ENCODE data around the gene IDE. TPM values are rescaled to one million over a fixed set of nuclear protein-coding genes. Genes with fewer than 3 reads are reported as not detected.

The IDE gene
- total RNA-seq, 2 donors from 2014 or later = 39.0 to 44.8 TPM

DNA sequence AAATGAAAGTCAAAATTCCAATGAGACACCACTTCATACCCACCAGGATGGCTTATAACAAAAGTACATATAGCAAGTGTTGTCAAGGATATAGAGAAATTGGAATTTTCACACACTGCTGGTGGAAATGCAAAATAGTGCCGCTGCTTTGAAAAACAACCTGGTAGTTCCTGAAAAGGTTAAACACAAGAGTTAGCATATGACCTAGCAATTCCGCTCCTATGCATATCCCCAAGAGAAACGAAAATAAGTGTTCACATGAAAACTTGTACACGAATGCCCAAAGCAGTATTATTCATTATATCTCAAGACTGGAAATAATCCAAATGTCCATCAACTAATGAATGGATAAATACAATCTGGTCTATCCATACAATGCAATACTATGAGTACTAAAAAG lies 14.8 kb downstream of the IDE start:
- Histone ChIP-seq H3K4me1 (no peaks in the 10 kb centered on the region), H3K4me3 (no peak overlapping the region), H3K27ac (no peak overlapping the region), H3K36me3 (no peaks in the 10 kb centered on the region), H3K9me3 (no peaks in the 10 kb centered on the region), H3K27me3 (no peaks in the 10 kb centered on the region), H3K9ac (ENCODE audit: low read depth in 2 of 2, low read length in 2 of 2) (no peak overlapping the region)
- no peak for DNase-seq
- TF ChIP-seq, protein P1, sequence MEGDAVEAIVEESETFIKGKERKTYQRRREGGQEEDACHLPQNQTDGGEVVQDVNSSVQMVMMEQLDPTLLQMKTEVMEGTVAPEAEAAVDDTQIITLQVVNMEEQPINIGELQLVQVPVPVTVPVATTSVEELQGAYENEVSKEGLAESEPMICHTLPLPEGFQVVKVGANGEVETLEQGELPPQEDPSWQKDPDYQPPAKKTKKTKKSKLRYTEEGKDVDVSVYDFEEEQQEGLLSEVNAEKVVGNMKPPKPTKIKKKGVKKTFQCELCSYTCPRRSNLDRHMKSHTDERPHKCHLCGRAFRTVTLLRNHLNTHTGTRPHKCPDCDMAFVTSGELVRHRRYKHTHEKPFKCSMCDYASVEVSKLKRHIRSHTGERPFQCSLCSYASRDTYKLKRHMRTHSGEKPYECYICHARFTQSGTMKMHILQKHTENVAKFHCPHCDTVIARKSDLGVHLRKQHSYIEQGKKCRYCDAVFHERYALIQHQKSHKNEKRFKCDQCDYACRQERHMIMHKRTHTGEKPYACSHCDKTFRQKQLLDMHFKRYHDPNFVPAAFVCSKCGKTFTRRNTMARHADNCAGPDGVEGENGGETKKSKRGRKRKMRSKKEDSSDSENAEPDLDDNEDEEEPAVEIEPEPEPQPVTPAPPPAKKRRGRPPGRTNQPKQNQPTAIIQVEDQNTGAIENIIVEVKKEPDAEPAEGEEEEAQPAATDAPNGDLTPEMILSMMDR (IDR thresholded peaks at IDR 0.05) = no peak
- intact Hi-C loops (cut with DNase I) = no loop called here

DNA sequence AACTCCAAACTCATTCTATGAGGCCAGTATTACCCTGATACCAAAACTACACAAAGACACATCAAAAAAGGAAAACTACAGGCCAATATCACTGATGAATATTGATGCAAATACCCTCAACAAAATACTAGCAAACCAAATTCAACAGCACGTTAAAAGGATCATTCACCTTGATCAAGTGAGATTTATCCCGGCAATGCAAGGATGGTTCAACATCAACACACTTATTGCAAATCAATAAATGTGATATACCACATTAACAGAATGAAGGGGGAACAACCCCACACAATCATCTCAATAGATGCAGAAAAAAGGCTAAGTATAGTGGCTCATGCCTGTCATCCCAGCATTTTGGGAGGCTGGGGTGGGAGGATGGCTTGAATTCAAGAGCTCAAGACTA lies 19.9 kb downstream of the IDE start:
- no peaks in the 10 kb centered on the region for H3K27me3 ChIP-seq
- no peaks in the 10 kb centered on the region for H3K9me3 ChIP-seq
- no peak overlapping the region for H3K9ac ChIP-seq (ENCODE audit: low read depth in 2 of 2, low read length in 2 of 2)
- no peak overlapping the region for H3K4me3 ChIP-seq
- H3K4me1 ChIP-seq = no peaks in the 10 kb centered on the region
- intact Hi-C loops (cut with DNase I) = no loop called here
- H3K36me3 ChIP-seq = no peaks in the 10 kb centered on the region
- H3K27ac ChIP-seq = no peak overlapping the region
- TF ChIP-seq, protein P1 (IDR thresholded peaks at IDR 0.05) = no peak
- DNase-seq = no peak

DNA sequence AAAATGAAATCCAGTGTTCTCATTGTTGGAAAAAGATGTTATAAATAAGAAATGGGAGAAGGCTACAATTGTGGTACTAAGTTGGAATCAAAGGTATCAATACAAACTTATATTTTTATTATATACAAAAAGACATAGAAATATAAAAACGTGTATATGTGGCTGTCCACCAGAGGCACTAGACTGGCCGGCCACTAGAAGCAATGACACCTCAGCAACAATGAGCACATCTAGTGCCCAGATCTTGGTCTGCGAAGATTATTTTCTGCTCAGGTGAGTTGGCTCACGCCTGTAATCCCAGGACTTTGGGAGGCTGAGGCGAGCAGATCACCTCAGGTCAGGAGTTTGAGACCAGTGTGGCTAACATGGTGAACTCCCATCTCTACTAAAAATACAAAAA lies 21.6 kb downstream of the IDE start:
- H3K27me3 ChIP-seq = no peaks in the 10 kb centered on the region
- no peak overlapping the region for H3K4me3 ChIP-seq
- H3K36me3 ChIP-seq = no peaks in the 10 kb centered on the region
- no peaks in the 10 kb centered on the region for H3K4me1 ChIP-seq
- intact Hi-C loops (cut with DNase I) = no loop called here
- TF ChIP-seq, protein P1 (IDR thresholded peaks at IDR 0.05) = no peak
- H3K9ac ChIP-seq (ENCODE audit: low read depth in 2 of 2, low read length in 2 of 2) = no peak overlapping the region
- no peak for DNase-seq
- H3K27ac ChIP-seq = no peak overlapping the region
- no peaks in the 10 kb centered on the region for H3K9me3 ChIP-seq

DNA sequence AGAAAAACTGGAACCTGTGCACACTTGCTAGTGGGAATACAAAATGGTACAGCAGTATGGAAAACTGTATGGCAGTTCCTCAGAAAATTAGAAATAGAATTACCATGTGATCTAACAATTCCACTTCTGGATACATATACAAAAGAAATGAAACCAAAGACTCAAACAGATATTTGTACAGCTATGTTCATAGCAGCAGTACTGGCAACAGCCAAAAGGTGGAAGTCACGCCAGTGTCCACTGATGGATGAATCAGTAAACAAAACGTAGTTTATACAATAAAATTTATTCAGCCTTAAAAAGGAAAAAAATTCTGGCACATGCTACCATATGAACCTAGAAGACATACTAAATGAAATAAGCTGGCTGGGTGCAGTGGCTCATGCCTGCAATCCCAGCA lies 23.0 kb downstream of the IDE start:
- no peaks in the 10 kb centered on the region for H3K4me1 ChIP-seq
- H3K27ac ChIP-seq = no peak overlapping the region
- no peak overlapping the region for H3K4me3 ChIP-seq
- intact Hi-C loops (cut with DNase I) = no loop called here
- no peak for DNase-seq
- no peak overlapping the region for H3K9ac ChIP-seq (ENCODE audit: low read depth in 2 of 2, low read length in 2 of 2)
- H3K9me3 ChIP-seq = no peaks in the 10 kb centered on the region
- TF ChIP-seq, protein P1 (IDR thresholded peaks at IDR 0.05) = no peak
- H3K36me3 ChIP-seq = no peaks in the 10 kb centered on the region
- no peaks in the 10 kb centered on the region for H3K27me3 ChIP-seq

DNA sequence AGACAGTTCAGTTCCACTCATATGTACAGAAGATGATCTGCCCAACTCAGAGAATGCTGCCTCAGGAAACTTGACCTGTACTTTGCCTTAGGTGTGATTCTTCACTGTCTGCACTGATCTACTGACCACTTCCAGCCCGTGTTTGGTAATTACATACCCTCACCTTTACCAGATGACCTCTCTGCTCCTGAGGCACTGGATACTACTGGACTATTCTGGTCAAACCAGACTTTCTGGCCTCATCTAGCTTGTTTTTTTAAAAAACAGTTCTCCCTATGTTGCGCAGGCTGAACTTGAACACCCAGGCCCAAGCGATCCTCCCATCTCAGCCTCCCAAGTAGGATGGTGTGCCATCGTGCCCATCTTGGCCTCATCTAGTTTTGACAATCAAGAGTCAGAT lies 26.2 kb downstream of the IDE start:
- H3K36me3 ChIP-seq = no peaks in the 10 kb centered on the region
- H3K9me3 ChIP-seq = no peaks in the 10 kb centered on the region
- no peak overlapping the region for H3K27ac ChIP-seq
- TF ChIP-seq, protein P1 (IDR thresholded peaks at IDR 0.05) = no peak
- no peak for DNase-seq
- H3K27me3 ChIP-seq = no peaks in the 10 kb centered on the region
- intact Hi-C loops (cut with DNase I) = no loop called here
- H3K4me1 ChIP-seq = no peaks in the 10 kb centered on the region
- H3K4me3 ChIP-seq = no peak overlapping the region
- H3K9ac ChIP-seq (ENCODE audit: low read depth in 2 of 2, low read length in 2 of 2) = no peak overlapping the region

DNA sequence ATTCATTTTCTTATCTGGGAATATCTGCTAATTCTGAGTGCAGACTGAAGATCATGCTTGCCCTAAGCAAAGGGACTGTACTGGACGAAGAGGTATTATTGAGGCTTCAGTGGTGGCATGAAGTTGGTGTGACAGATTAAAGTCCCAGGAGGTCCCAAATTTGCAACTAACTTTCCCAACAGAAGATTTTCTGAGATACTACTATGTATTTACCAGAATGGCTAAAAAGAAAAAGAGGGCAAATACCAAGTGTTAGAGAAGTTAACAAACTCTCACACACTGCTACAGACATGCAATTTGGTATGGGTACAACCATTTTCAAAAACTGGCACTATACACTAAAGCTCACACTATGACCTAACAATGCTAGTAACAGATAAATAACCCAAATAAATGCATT lies 28.3 kb downstream of the IDE start:
- TF ChIP-seq, protein P1 (IDR thresholded peaks at IDR 0.05) = no peak
- Histone ChIP-seq H3K4me3 (no peak overlapping the region), H3K9me3 (no peaks in the 10 kb centered on the region), H3K36me3 (no peaks in the 10 kb centered on the region), H3K27me3 (no peaks in the 10 kb centered on the region), H3K4me1 (no peaks in the 10 kb centered on the region), H3K27ac (no peak overlapping the region), H3K9ac (ENCODE audit: low read depth in 2 of 2, low read length in 2 of 2) (no peak overlapping the region)
- DNase-seq = no peak
- intact Hi-C loops (cut with DNase I) = no loop called here

All from colonic mucosa (tissue), 4 donors.